WTC11 (cell line): ENCODE data around the gene BIRC5. TPM values are rescaled to one million over a fixed set of nuclear protein-coding genes. Genes with fewer than 3 reads are reported as not detected.

Experiments used
- ATAC-seq: fragments of 200-7000 bp; cut with Tn5 transposase; 2 replicates; pipeline ENCODE4 v1.10.0; 2021; ENCODE audit warnings: mild to moderate bottlenecking, moderate library complexity
- CTCF ChIA-PET: fragments of 300-600 bp; sonication (Branson Sonifier 250); formaldehyde crosslinking; loops from one replicate; lab custom pipeline; 2021; ENCODE audit warnings: antibody characterized with exemption; lab: Charles Lee
- POLR2A ChIA-PET: fragments of 350-600 bp; sonication (Branson Sonifier 250); formaldehyde crosslinking; loops from one replicate; lab custom pipeline; 2021; ENCODE audit warnings: antibody characterized with exemption; lab: Charles Lee
- DNase-seq: peaks from one replicate; pipeline ENCODE4 v3.0.0; 2021; ENCODE audit warnings: low spot score
- H3K27ac Mint-ChIP-seq: 2 replicates; pipeline ENCODE4 v1.8.0; 2021; ENCODE audit warnings: mixed read lengths
- H3K27me3 Mint-ChIP-seq: 2 replicates; pipeline ENCODE4 v1.8.0; 2021; ENCODE audit warnings: low read depth, mild to moderate bottlenecking, moderate library complexity, mixed read lengths
- H3K36me3 Mint-ChIP-seq: 2 replicates; pipeline ENCODE4 v1.8.0; 2021; ENCODE audit warnings: mixed read lengths
- H3K4me1 Mint-ChIP-seq: 2 replicates; pipeline ENCODE4 v1.8.0; 2022; ENCODE audit warnings: mixed read lengths
- H3K4me3 Mint-ChIP-seq: 2 replicates; pipeline ENCODE4 v1.8.0; 2021; ENCODE audit warnings: mild to moderate bottlenecking, moderate library complexity, mixed read lengths
- H3K9me3 Mint-ChIP-seq: 2 replicates; pipeline ENCODE4 v1.8.0; 2021; ENCODE audit warnings: mixed read lengths
- ATF1 ChIP-seq: sonication (generic); formaldehyde crosslinking; IDR thresholded peaks from 2 replicates; pipeline ENCODE4 v1.8.1; 2023; ENCODE audit warnings: mild to moderate bottlenecking, moderate library complexity, missing genetic modification reagents
- CBFB ChIP-seq: sonication (generic); formaldehyde crosslinking; IDR thresholded peaks from 2 replicates; pipeline ENCODE4 v1.8.1; 2022; ENCODE audit warnings: mild to moderate bottlenecking, low read depth, missing genetic modification reagents
- ELF4 ChIP-seq: sonication (generic); formaldehyde crosslinking; IDR thresholded peaks from 2 replicates; pipeline ENCODE4 v1.8.1; 2022; ENCODE audit warnings: low read depth, mild to moderate bottlenecking, moderate library complexity, missing genetic modification reagents
- EMX1 ChIP-seq: fragments of 250-450 bp; sonication (Bioruptor Pico); IDR thresholded peaks from 2 replicates; pipeline ENCODE4 v1.8.0; 2021; ENCODE audit warnings: mild to moderate bottlenecking
- ESRRA ChIP-seq: sonication (generic); formaldehyde crosslinking; IDR thresholded peaks from 2 replicates; pipeline ENCODE4 v1.8.1; 2022; ENCODE audit warnings: mild to moderate bottlenecking, missing genetic modification reagents, borderline replicate concordance
- FOXJ3 ChIP-seq: sonication (generic); formaldehyde crosslinking; IDR thresholded peaks from 2 replicates; pipeline ENCODE4 v1.9.0; 2021; ENCODE audit warnings: missing genetic modification reagents, mild to moderate bottlenecking, borderline replicate concordance
- FOXK1 ChIP-seq: sonication (generic); formaldehyde crosslinking; IDR thresholded peaks from 2 replicates; pipeline ENCODE4 v1.8.0; 2022; ENCODE audit warnings: mild to moderate bottlenecking, moderate library complexity, missing genetic modification reagents
- HMGA2 ChIP-seq: fragments of 250-450 bp; sonication (Bioruptor Pico); IDR thresholded peaks from 2 replicates; pipeline ENCODE4 v1.4.0; 2021; ENCODE audit warnings: mild to moderate bottlenecking, moderate library complexity
- OVOL2 ChIP-seq: fragments of 250-450 bp; sonication (Bioruptor Pico); IDR thresholded peaks from 2 replicates; pipeline ENCODE4 v1.9.0; 2021; ENCODE audit warnings: mild to moderate bottlenecking, borderline replicate concordance
- RELA ChIP-seq: sonication (generic); formaldehyde crosslinking; IDR thresholded peaks from 2 replicates; pipeline ENCODE4 v1.8.1; 2022; ENCODE audit warnings: missing genetic modification reagents, mild to moderate bottlenecking, borderline replicate concordance
- SP1 ChIP-seq: sonication (generic); formaldehyde crosslinking; conservative IDR thresholded peaks from 2 replicates; pipeline ENCODE4 v1.8.1; 2022; ENCODE audit warnings: missing genetic modification reagents
- TP53 ChIP-seq: sonication (generic); formaldehyde crosslinking; IDR thresholded peaks from 2 replicates; pipeline ENCODE4 v1.8.1; 2023; ENCODE audit warnings: mild to moderate bottlenecking, missing genetic modification reagents
- ZNF138 ChIP-seq: sonication (generic); formaldehyde crosslinking; conservative IDR thresholded peaks from 2 replicates; pipeline ENCODE4 v1.8.1; 2022; ENCODE audit warnings: mild to moderate bottlenecking, moderate library complexity, missing genetic modification reagents
- ZNF263 ChIP-seq: sonication (generic); formaldehyde crosslinking; IDR thresholded peaks from 2 replicates; pipeline ENCODE4 v1.8.1; 2022; ENCODE audit warnings: low read depth, mild to moderate bottlenecking, moderate library complexity, missing genetic modification reagents
- ZNF317 ChIP-seq: sonication (generic); formaldehyde crosslinking; IDR thresholded peaks from 2 replicates; pipeline ENCODE4 v1.8.1; 2023; ENCODE audit warnings: low read depth, mild to moderate bottlenecking, moderate library complexity, missing genetic modification reagents, borderline replicate concordance
- total RNA-seq: library from RNA; stranded (reverse); gene quantifications from 3 replicates; pipeline ENCODE4 v1.2.3, GENCODE V29; 2021
- TF ChIP-seq, protein P1 (sequence below): fragments of 250-450 bp; sonication (Bioruptor Pico); IDR thresholded peaks from 2 replicates; pipeline ENCODE4 v1.9.0; 2021; ENCODE audit warnings: mild to moderate bottlenecking
- TF ChIP-seq, protein P2 (sequence below): sonication (generic); formaldehyde crosslinking; IDR thresholded peaks from 2 replicates; pipeline ENCODE4 v1.8.1; 2023; ENCODE audit warnings: mild to moderate bottlenecking, moderate library complexity, missing genetic modification reagents
- TF ChIP-seq, protein P3 (sequence below): fragments of 250-450 bp; sonication (Bioruptor Pico); IDR thresholded peaks from 2 replicates; pipeline ENCODE4 v1.9.0; 2021; ENCODE audit warnings: moderate library complexity, mild to moderate bottlenecking, inconsistent platforms, borderline replicate concordance
- TF ChIP-seq, protein P4 (sequence below): sonication (generic); formaldehyde crosslinking; IDR thresholded peaks from 2 replicates; pipeline ENCODE4 v1.8.1; 2023; ENCODE audit warnings: mild to moderate bottlenecking, missing genetic modification reagents
- TF ChIP-seq, protein P5 (sequence below): sonication (generic); formaldehyde crosslinking; IDR thresholded peaks from 2 replicates; pipeline ENCODE4 v1.8.1; 2022; ENCODE audit warnings: mild to moderate bottlenecking, missing genetic modification reagents, moderate library complexity, borderline replicate concordance
- TF ChIP-seq, protein P6 (sequence below): fragments of 250-450 bp; sonication (Bioruptor Pico); IDR thresholded peaks from 2 replicates; pipeline ENCODE4 v1.8.0; 2021; ENCODE audit warnings: mild to moderate bottlenecking
- TF ChIP-seq, protein P7 (sequence below): sonication (generic); formaldehyde crosslinking; conservative IDR thresholded peaks from 2 replicates; pipeline ENCODE4 v1.8.1; 2023; ENCODE audit warnings: mild to moderate bottlenecking, low read depth, missing genetic modification reagents, moderate library complexity
- TF ChIP-seq, protein P8 (sequence below): sonication (generic); formaldehyde crosslinking; IDR thresholded peaks from 2 replicates; pipeline ENCODE4 v1.8.1; 2023; ENCODE audit warnings: mild to moderate bottlenecking, missing genetic modification reagents, borderline replicate concordance

BIRC5 gene
- total RNA-seq, 1 experiment from 2014 or later, result 115 TPM

DNA sequence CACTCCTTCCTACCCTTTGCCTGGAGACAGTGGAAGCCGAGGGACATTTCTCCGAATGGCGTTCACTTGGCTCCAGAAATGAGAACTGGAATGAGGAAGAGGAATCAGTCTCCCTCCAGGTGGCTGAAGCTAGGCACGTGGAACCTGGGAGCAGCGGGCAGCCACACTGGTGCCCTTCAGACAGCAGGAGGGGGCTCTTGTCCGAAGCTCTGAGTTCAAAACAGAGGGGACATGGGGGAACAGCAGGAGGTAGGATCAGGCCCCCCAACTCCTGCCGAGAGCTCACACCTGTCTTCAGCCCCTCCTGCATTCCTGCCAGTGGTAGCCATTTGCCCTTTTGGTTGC, 58.8 kb downstream of the BIRC5 start (continued):
- TF ChIP-seq CBFB (no peak), ZNF138 (CRISPR knock-in tag) (no peak), FOXJ3 (no peak), FOXK1 (CRISPR knock-in tag) (no peak), ZNF317 (CRISPR knock-in tag) (no peak)
- TF ChIP-seq, protein P1, sequence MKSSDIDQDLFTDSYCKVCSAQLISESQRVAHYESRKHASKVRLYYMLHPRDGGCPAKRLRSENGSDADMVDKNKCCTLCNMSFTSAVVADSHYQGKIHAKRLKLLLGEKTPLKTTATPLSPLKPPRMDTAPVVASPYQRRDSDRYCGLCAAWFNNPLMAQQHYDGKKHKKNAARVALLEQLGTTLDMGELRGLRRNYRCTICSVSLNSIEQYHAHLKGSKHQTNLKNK, result no peak
- TF ChIP-seq, protein P2, sequence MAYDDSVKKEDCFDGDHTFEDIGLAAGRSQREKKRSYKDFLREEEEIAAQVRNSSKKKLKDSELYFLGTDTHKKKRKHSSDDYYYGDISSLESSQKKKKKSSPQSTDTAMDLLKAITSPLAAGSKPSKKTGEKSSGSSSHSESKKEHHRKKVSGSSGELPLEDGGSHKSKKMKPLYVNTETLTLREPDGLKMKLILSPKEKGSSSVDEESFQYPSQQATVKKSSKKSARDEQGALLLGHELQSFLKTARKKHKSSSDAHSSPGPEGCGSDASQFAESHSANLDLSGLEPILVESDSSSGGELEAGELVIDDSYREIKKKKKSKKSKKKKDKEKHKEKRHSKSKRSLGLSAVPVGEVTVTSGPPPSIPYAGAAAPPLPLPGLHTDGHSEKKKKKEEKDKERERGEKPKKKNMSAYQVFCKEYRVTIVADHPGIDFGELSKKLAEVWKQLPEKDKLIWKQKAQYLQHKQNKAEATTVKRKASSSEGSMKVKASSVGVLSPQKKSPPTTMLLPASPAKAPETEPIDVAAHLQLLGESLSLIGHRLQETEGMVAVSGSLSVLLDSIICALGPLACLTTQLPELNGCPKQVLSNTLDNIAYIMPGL, result no peak
- TF ChIP-seq, protein P3, sequence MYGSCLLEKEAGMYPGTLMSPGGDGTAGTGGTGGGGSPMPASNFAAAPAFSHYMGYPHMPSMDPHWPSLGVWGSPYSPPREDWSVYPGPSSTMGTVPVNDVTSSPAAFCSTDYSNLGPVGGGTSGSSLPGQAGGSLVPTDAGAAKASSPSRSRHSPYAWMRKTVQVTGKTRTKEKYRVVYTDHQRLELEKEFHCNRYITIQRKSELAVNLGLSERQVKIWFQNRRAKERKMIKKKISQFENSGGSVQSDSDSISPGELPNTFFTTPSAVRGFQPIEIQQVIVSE, result no peak
- TF ChIP-seq, protein P4, sequence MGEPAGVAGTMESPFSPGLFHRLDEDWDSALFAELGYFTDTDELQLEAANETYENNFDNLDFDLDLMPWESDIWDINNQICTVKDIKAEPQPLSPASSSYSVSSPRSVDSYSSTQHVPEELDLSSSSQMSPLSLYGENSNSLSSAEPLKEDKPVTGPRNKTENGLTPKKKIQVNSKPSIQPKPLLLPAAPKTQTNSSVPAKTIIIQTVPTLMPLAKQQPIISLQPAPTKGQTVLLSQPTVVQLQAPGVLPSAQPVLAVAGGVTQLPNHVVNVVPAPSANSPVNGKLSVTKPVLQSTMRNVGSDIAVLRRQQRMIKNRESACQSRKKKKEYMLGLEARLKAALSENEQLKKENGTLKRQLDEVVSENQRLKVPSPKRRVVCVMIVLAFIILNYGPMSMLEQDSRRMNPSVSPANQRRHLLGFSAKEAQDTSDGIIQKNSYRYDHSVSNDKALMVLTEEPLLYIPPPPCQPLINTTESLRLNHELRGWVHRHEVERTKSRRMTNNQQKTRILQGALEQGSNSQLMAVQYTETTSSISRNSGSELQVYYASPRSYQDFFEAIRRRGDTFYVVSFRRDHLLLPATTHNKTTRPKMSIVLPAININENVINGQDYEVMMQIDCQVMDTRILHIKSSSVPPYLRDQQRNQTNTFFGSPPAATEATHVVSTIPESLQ (CRISPR knock-in tag), result no peak
- TF ChIP-seq, all 79 proteins: peak for 0

DNA sequence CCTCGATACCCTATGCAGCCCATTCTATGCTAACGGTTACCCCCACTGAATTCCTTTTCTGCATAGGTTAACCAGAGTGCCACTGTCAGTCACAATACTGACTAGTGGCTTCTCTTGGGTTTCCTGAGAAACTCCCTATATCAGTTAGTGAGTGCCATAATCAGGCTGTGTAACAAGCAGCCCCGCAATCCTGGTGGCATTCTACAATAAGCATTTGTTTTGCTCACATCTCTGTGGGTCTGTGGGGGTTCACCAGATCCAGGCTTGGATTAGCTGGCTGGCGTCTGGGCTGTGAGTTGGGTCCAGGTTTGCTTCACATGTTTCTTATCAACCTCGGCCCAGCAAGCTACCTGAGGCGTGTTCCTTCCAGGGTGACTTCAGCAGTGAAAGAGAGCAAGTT, 59.8 kb downstream of the BIRC5 start:
- no peaks in the 10 kb centered on the region for H3K9me3 Mint-ChIP-seq
- H3K27ac Mint-ChIP-seq, result no peak overlapping the region
- no peaks in the 10 kb centered on the region for H3K27me3 Mint-ChIP-seq
- ATAC-seq, result no peak
- H3K36me3 Mint-ChIP-seq, result no peaks in the 10 kb centered on the region
- H3K4me1 Mint-ChIP-seq, result peaks cover 40% of the 10 kb centered on the region
- no peak overlapping the region for H3K4me3 Mint-ChIP-seq
- POLR2A ChIA-PET, result no interaction called here
- DNase-seq, result no peak
- CTCF ChIA-PET, result interaction anchor here (3.2 kb wide), 1 partner anchor 23 kb away, joined by 12 read pairs; no protein-coding TSS in a partner anchor
- TF ChIP-seq, protein P5, sequence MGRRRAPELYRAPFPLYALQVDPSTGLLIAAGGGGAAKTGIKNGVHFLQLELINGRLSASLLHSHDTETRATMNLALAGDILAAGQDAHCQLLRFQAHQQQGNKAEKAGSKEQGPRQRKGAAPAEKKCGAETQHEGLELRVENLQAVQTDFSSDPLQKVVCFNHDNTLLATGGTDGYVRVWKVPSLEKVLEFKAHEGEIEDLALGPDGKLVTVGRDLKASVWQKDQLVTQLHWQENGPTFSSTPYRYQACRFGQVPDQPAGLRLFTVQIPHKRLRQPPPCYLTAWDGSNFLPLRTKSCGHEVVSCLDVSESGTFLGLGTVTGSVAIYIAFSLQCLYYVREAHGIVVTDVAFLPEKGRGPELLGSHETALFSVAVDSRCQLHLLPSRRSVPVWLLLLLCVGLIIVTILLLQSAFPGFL (CRISPR knock-in tag), result no peak
- no peak for TF ChIP-seq RELA (CRISPR knock-in tag)
- TF ChIP-seq ATF1 (CRISPR knock-in tag), result no peak
- no peak for TF ChIP-seq ZNF317 (CRISPR knock-in tag)
- TF ChIP-seq, protein P6, sequence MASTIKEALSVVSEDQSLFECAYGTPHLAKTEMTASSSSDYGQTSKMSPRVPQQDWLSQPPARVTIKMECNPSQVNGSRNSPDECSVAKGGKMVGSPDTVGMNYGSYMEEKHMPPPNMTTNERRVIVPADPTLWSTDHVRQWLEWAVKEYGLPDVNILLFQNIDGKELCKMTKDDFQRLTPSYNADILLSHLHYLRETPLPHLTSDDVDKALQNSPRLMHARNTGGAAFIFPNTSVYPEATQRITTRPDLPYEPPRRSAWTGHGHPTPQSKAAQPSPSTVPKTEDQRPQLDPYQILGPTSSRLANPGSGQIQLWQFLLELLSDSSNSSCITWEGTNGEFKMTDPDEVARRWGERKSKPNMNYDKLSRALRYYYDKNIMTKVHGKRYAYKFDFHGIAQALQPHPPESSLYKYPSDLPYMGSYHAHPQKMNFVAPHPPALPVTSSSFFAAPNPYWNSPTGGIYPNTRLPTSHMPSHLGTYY (CRISPR knock-in tag), result no peak
- TF ChIP-seq FOXJ3, result no peak
- TF ChIP-seq SP1, result no peak
- TF ChIP-seq, protein P7, sequence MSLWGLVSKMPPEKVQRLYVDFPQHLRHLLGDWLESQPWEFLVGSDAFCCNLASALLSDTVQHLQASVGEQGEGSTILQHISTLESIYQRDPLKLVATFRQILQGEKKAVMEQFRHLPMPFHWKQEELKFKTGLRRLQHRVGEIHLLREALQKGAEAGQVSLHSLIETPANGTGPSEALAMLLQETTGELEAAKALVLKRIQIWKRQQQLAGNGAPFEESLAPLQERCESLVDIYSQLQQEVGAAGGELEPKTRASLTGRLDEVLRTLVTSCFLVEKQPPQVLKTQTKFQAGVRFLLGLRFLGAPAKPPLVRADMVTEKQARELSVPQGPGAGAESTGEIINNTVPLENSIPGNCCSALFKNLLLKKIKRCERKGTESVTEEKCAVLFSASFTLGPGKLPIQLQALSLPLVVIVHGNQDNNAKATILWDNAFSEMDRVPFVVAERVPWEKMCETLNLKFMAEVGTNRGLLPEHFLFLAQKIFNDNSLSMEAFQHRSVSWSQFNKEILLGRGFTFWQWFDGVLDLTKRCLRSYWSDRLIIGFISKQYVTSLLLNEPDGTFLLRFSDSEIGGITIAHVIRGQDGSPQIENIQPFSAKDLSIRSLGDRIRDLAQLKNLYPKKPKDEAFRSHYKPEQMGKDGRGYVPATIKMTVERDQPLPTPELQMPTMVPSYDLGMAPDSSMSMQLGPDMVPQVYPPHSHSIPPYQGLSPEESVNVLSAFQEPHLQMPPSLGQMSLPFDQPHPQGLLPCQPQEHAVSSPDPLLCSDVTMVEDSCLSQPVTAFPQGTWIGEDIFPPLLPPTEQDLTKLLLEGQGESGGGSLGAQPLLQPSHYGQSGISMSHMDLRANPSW (CRISPR knock-in tag), result no peak
- no peak for TF ChIP-seq HMGA2 (CRISPR knock-in tag)
- no peak for TF ChIP-seq OVOL2 (CRISPR knock-in tag)
- TF ChIP-seq EMX1 (CRISPR knock-in tag), result no peak
- no peak for TF ChIP-seq TP53 (CRISPR knock-in tag)
- TF ChIP-seq ZNF263 (CRISPR knock-in tag), result no peak
- TF ChIP-seq ESRRA, result no peak
- TF ChIP-seq, protein P8, sequence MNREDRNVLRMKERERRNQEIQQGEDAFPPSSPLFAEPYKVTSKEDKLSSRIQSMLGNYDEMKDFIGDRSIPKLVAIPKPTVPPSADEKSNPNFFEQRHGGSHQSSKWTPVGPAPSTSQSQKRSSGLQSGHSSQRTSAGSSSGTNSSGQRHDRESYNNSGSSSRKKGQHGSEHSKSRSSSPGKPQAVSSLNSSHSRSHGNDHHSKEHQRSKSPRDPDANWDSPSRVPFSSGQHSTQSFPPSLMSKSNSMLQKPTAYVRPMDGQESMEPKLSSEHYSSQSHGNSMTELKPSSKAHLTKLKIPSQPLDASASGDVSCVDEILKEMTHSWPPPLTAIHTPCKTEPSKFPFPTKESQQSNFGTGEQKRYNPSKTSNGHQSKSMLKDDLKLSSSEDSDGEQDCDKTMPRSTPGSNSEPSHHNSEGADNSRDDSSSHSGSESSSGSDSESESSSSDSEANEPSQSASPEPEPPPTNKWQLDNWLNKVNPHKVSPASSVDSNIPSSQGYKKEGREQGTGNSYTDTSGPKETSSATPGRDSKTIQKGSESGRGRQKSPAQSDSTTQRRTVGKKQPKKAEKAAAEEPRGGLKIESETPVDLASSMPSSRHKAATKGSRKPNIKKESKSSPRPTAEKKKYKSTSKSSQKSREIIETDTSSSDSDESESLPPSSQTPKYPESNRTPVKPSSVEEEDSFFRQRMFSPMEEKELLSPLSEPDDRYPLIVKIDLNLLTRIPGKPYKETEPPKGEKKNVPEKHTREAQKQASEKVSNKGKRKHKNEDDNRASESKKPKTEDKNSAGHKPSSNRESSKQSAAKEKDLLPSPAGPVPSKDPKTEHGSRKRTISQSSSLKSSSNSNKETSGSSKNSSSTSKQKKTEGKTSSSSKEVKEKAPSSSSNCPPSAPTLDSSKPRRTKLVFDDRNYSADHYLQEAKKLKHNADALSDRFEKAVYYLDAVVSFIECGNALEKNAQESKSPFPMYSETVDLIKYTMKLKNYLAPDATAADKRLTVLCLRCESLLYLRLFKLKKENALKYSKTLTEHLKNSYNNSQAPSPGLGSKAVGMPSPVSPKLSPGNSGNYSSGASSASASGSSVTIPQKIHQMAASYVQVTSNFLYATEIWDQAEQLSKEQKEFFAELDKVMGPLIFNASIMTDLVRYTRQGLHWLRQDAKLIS, result no peak
- TF ChIP-seq FOXK1 (CRISPR knock-in tag), result no peak
- no peak for TF ChIP-seq ELF4 (CRISPR knock-in tag)
